Heart left ventricle (tissue), 13 donors: ENCODE measurements around the gene PLA2G4D.

ENCODE experiments used
- CTCF ChIP-seq, 12 donors: fragments of 200-600 bp; sonication (generic) in 4 of 12; IDR thresholded peaks; one replicate each; pipeline versions ENCODE4 v1.5.0 to v1.8.0; 2018 to 2022; ENCODE audit warnings: antibody characterized with exemption in 12 of 12, mild to moderate bottlenecking in 5 of 12
- POLR2A ChIP-seq, 2 donors: fragments of 450-650 bp; IDR thresholded peaks; one replicate each; pipeline ENCODE4 v1.6.1; 2017; ENCODE audit warnings: antibody characterized with exemption in 2 of 2, mild to moderate bottlenecking in 2 of 2, moderate library complexity in 2 of 2
- donor health status: ischemic (EF 13 %, LVEDD 7.1; RV severe dilation, severe dysfunction).
- donor health status: DM: no; HTN: yes; CAD: no.
- donor health status: DM: no; HTN: no; CAD: no.
- donor health status: ischemic (EF 25% LVEDD 6.9; RV normal size, moderate dysfunction).
- donor health status: ischemic (EF 25% LVEDD 5.7; RV mildly dilated, moderate dysfunction).
- donor health status: ischemic (EF 35%, LVEDD 5.7; RV mildly dilated, moderate dysfunction).
- donor health status: nonischemic (EF 11% LVEDD 7.7; RV severe dilation, severe dysfunction).
- donor health status: DM: yes; HTN: yes; CAD: no.
- donor health status: PGD.
- donor health status: ischemic (EF 29% LVEDD 5.4; RV normal size, mild dysfunction).
- donor health status: nonischemic (EF 23%, LVEDD 6.1; RV moderate dilation, normal function).

GRCh38 chr15:42137461-42138261, 43.3 kb upstream of the PLA2G4D start:
- peak; percentile 13 to 66 (median 51) for TF ChIP-seq CTCF (IDR thresholded peaks at IDR 0.05)
- TF ChIP-seq POLR2A (IDR thresholded peaks at IDR 0.05), result no peak
